ENCODE measurements around the gene ROBO1. TPM values are rescaled to one million over a fixed set of nuclear protein-coding genes. Genes with fewer than 3 reads are reported as not detected.

Gene ROBO1
- total RNA-seq, 4 donors from 2014 or later, result 8.6 to 26.3 (median 16.6) TPM

- Histone ChIP-seq H3K4me3 (replicated peaks in 1 of 3) (no peak overlapping the region), H3K27ac (no peak overlapping the region), H3K9me3 (no peaks in the 10 kb centered on the region), H3K27me3 (no peaks in the 10 kb centered on the region), H3K4me1 (no peaks in the 10 kb centered on the region), H3K36me3 (no peaks in the 10 kb centered on the region)
- no peak for DNase-seq
- TF ChIP-seq, protein P1, sequence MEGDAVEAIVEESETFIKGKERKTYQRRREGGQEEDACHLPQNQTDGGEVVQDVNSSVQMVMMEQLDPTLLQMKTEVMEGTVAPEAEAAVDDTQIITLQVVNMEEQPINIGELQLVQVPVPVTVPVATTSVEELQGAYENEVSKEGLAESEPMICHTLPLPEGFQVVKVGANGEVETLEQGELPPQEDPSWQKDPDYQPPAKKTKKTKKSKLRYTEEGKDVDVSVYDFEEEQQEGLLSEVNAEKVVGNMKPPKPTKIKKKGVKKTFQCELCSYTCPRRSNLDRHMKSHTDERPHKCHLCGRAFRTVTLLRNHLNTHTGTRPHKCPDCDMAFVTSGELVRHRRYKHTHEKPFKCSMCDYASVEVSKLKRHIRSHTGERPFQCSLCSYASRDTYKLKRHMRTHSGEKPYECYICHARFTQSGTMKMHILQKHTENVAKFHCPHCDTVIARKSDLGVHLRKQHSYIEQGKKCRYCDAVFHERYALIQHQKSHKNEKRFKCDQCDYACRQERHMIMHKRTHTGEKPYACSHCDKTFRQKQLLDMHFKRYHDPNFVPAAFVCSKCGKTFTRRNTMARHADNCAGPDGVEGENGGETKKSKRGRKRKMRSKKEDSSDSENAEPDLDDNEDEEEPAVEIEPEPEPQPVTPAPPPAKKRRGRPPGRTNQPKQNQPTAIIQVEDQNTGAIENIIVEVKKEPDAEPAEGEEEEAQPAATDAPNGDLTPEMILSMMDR (IDR thresholded peaks at IDR 0.05), result no peak
- TF ChIP-seq POLR2A (IDR thresholded peaks at IDR 0.05), result no peak
- intact Hi-C loops (cut with DNase I), result no loop called here
- 94% methylated on average over 2 of the region's 2 CpGs for WGBS, 2 donors
Measured at GRCh38 chr3:79109754-79110153, 658.0 kb downstream of the ROBO1 start.

GRCh38 chr3:79103307-79103706 lies 664.5 kb downstream of the ROBO1 start:
- Histone ChIP-seq H3K4me1 (no peaks in the 10 kb centered on the region), H3K36me3 (no peaks in the 10 kb centered on the region), H3K4me3 (replicated peaks in 1 of 3) (no peak overlapping the region), H3K9me3 (no peaks in the 10 kb centered on the region), H3K27ac (no peak overlapping the region), H3K27me3 (no peaks in the 10 kb centered on the region)
- TF ChIP-seq, protein P1 (IDR thresholded peaks at IDR 0.05), result no peak
- TF ChIP-seq POLR2A (IDR thresholded peaks at IDR 0.05), result no peak
- WGBS, 2 donors, result 78 to 79% methylated on average over 5 of the region's 5 CpGs
- DNase-seq, result no peak
- intact Hi-C loops (cut with DNase I), result no loop called here

DNA sequence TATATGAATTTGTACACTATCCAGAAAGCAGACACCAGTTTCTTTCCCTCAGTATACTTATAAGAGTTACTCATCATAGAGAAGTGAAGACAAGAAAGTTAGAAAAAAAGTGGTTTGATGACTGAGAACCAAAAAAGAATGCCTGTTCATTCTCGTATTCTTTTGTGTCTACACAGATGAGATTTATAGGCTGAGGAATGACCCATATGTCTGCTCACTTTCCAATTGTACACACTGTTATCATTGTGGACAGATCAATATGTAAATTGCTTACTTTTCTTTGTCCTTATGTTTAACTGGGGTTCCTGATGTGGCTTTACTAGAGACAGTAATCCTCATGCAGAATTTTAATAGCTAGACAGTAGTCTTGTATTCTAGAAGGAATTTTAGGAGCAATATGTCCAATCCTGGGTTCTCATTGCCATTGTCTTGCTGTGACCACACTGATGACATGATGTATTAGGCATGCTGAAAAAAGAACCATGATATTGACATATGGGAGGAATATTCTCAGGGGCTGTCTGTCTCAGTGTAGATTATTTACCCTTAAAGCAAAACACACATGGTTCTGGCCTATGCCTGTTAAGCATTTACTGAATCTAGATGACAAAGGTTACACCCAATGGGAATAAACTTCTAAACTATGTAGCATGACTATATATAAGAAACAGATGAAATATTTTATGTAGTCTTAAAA lies 669.7 kb downstream of the ROBO1 start:
- Histone ChIP-seq H3K27ac (no peak overlapping the region), H3K9me3 (no peaks in the 10 kb centered on the region), H3K36me3 (no peaks in the 10 kb centered on the region), H3K27me3 (no peaks in the 10 kb centered on the region), H3K4me3 (replicated peaks in 1 of 3) (no peak overlapping the region), H3K4me1 (no peaks in the 10 kb centered on the region)
- intact Hi-C loops (cut with DNase I), result no loop called here
- 71 to 72% methylated on average over 1 of the region's 1 CpG for WGBS, 2 donors
- DNase-seq, result no peak
- no peak for TF ChIP-seq POLR2A (IDR thresholded peaks at IDR 0.05)
- TF ChIP-seq, protein P1 (IDR thresholded peaks at IDR 0.05), result no peak

GRCh38 chr3:79094654-79095053 lies 673.1 kb downstream of the ROBO1 start:
- intact Hi-C loops (cut with DNase I), result no loop called here
- Histone ChIP-seq H3K27ac (no peak overlapping the region), H3K4me3 (replicated peaks in 1 of 3) (no peak overlapping the region), H3K9me3 (no peaks in the 10 kb centered on the region), H3K27me3 (no peaks in the 10 kb centered on the region), H3K4me1 (no peaks in the 10 kb centered on the region), H3K36me3 (no peaks in the 10 kb centered on the region)
- TF ChIP-seq POLR2A (IDR thresholded peaks at IDR 0.05), result no peak
- TF ChIP-seq, protein P1 (IDR thresholded peaks at IDR 0.05), result no peak
- DNase-seq, result no peak

GRCh38 chr3:79086514-79086913 lies 681.3 kb downstream of the ROBO1 start:
- WGBS, 2 donors, result 4 to 8% methylated on average over 6 of the region's 6 CpGs
- TF ChIP-seq POLR2A (IDR thresholded peaks at IDR 0.05), result no peak
- TF ChIP-seq, protein P1 (IDR thresholded peaks at IDR 0.05), result peak in 5 of 6 experiments; percentile 33 to 78 (median 51)
- Histone ChIP-seq H3K4me1 (no peaks in the 10 kb centered on the region), H3K9me3 (no peaks in the 10 kb centered on the region), H3K36me3 (no peaks in the 10 kb centered on the region), H3K27ac (no peak overlapping the region), H3K27me3 (no peaks in the 10 kb centered on the region), H3K4me3 (replicated peaks in 1 of 3) (no peak overlapping the region)
- peak; percentile 20 to 25 for DNase-seq
- intact Hi-C loops (cut with DNase I), result no loop called here

All from thyroid gland (tissue), 4 donors.